ENCODE data around the gene PDGFC.

DNA sequence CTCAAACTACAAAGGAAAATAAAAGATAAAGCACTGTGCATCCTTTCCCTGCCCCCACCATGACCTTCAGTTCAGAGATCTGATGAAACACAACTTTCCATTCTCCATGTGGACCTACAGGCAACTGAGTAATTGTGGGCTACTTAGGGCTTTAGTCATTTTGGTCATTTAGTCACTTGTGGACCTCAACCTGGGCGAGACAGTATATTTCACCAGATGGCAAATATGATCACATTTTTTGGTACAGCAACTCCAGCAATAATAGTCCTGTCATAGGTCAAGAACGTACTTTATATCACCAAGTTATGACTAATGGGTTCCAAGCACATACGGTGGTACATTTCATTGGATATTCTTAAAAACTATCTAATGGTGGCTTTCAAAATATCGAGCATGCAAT is 141.2 kb downstream of the PDGFC start:
- TF ChIP-seq, protein P1, sequence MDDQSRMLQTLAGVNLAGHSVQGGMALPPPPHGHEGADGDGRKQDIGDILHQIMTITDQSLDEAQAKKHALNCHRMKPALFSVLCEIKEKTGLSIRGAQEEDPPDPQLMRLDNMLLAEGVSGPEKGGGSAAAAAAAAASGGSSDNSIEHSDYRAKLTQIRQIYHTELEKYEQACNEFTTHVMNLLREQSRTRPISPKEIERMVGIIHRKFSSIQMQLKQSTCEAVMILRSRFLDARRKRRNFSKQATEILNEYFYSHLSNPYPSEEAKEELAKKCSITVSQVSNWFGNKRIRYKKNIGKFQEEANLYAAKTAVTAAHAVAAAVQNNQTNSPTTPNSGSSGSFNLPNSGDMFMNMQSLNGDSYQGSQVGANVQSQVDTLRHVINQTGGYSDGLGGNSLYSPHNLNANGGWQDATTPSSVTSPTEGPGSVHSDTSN (CRISPR knock-in tag; IDR thresholded peaks at IDR 0.05; ENCODE audit: borderline replicate concordance), result no peak
- TF ChIP-seq RXRA (CRISPR knock-in tag; IDR thresholded peaks at IDR 0.05) (no peak), CEBPB (IDR thresholded peaks at IDR 0.05; ENCODE audit: borderline replicate concordance, low read depth, low read length) (no peak), SP2 (CRISPR knock-in tag; IDR thresholded peaks at IDR 0.05) (no peak), MXI1 (IDR thresholded peaks at IDR 0.05; ENCODE audit: borderline replicate concordance, low read depth, low read length) (no peak), POLR2AphosphoS5 (IDR thresholded peaks at IDR 0.05; ENCODE audit: low read depth, low read length) (no peak)
- TF ChIP-seq, protein P2, sequence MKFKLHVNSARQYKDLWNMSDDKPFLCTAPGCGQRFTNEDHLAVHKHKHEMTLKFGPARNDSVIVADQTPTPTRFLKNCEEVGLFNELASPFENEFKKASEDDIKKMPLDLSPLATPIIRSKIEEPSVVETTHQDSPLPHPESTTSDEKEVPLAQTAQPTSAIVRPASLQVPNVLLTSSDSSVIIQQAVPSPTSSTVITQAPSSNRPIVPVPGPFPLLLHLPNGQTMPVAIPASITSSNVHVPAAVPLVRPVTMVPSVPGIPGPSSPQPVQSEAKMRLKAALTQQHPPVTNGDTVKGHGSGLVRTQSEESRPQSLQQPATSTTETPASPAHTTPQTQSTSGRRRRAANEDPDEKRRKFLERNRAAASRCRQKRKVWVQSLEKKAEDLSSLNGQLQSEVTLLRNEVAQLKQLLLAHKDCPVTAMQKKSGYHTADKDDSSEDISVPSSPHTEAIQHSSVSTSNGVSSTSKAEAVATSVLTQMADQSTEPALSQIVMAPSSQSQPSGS (CRISPR knock-in tag; IDR thresholded peaks at IDR 0.05), result no peak

Measured in HepG2 (cell line).